Measurements from ENCODE around the gene MIDN.

- TF ChIP-seq, protein P1, sequence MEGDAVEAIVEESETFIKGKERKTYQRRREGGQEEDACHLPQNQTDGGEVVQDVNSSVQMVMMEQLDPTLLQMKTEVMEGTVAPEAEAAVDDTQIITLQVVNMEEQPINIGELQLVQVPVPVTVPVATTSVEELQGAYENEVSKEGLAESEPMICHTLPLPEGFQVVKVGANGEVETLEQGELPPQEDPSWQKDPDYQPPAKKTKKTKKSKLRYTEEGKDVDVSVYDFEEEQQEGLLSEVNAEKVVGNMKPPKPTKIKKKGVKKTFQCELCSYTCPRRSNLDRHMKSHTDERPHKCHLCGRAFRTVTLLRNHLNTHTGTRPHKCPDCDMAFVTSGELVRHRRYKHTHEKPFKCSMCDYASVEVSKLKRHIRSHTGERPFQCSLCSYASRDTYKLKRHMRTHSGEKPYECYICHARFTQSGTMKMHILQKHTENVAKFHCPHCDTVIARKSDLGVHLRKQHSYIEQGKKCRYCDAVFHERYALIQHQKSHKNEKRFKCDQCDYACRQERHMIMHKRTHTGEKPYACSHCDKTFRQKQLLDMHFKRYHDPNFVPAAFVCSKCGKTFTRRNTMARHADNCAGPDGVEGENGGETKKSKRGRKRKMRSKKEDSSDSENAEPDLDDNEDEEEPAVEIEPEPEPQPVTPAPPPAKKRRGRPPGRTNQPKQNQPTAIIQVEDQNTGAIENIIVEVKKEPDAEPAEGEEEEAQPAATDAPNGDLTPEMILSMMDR (IDR thresholded peaks at IDR 0.05) = no peak
- TF ChIP-seq POLR2A (IDR thresholded peaks at IDR 0.05) = peak; percentile 34 to 62 (median 39)
Observed at GRCh38 chr19:1205114-1206099, 43.0 kb upstream of the MIDN start, which contains the start of gene STK11.

Data from body of pancreas (tissue), 4 donors.